Suprapubic skin (tissue), 3 donors: ENCODE measurements around the gene OR2C3.

Experiments
- CTCF ChIP-seq, 2 donors: fragments of 200-600 bp in 1 of 2; fragments of 450-650 bp in 1 of 2; sonication (generic) in 1 of 2; IDR thresholded peaks; one replicate each; pipeline ENCODE4 v1.5.1; 2016 to 2019; ENCODE audit warnings: antibody characterized with exemption in 2 of 2, mild to moderate bottlenecking in 1 of 2, moderate library complexity in 1 of 2
- POLR2A ChIP-seq, 2 donors: fragments of 450-650 bp; IDR thresholded peaks; one replicate each; pipeline ENCODE4 v1.6.1; 2017; ENCODE audit warnings: antibody characterized with exemption in 2 of 2, mild to moderate bottlenecking in 2 of 2, moderate library complexity in 2 of 2

- TF ChIP-seq CTCF (IDR thresholded peaks at IDR 0.05) (no peak), POLR2A (IDR thresholded peaks at IDR 0.05) (no peak)
These were observed 17.7 kb downstream of the OR2C3 start for GRCh38 chr1:247518613-247518891.
